Progenitor cell of endocrine pancreas (in vitro differentiated cells): ENCODE data around the gene P2RX6. TPM values are rescaled to one million over a fixed set of nuclear protein-coding genes. Genes with fewer than 3 reads are reported as not detected.

Experiments
- DNase-seq: peaks from one replicate; pipeline ENCODE4 v3.0.0; 2021; ENCODE audit warnings: low spot score; ENCODE audit not compliant: unreplicated experiment
- H3K27ac Mint-ChIP-seq: 2 replicates; pipeline ENCODE4 v1.8.0; 2021; ENCODE audit warnings: mild to moderate bottlenecking, moderate library complexity, mixed read lengths
- H3K27me3 Mint-ChIP-seq: 2 replicates; pipeline ENCODE4 v1.8.0; 2021; ENCODE audit warnings: mixed read lengths
- H3K36me3 Mint-ChIP-seq: 2 replicates; pipeline ENCODE4 v1.8.0; 2022; ENCODE audit warnings: mixed read lengths; ENCODE audit not compliant: insufficient read depth
- H3K4me1 Mint-ChIP-seq: 2 replicates; pipeline ENCODE4 v1.8.0; 2021; ENCODE audit warnings: low read depth, mixed read lengths
- H3K4me3 Mint-ChIP-seq: 2 replicates; pipeline ENCODE4 v1.8.0; 2021; ENCODE audit warnings: low read depth, mild to moderate bottlenecking, moderate library complexity, mixed read lengths
- H3K9me3 Mint-ChIP-seq: 2 replicates; pipeline ENCODE4 v1.8.0; 2021; ENCODE audit warnings: low read depth, mixed read lengths
- total RNA-seq: library from RNA; stranded (reverse); gene quantifications from 2 replicates; pipeline ENCODE4 v1.2.1, GENCODE V29; 2021
- TF ChIP-seq, protein P1 (sequence below): fragments of 200-600 bp; sonication (generic); IDR thresholded peaks from one replicate; pipeline ENCODE4 v1.5.0; 2021; ENCODE audit warnings: antibody characterized with exemption, mild to moderate bottlenecking; ENCODE audit not compliant: unreplicated experiment

Gene P2RX6
- total RNA-seq, 1 donor from 2014 or later, result 0.57 TPM

GRCh38 chr22:20997536-20998257 lies 17.3 kb upstream of the P2RX6 start:
- Mint-ChIP-seq H3K36me3 (no peaks in the 10 kb centered on the region), H3K27ac (no peak overlapping the region), H3K27me3 (no peaks in the 10 kb centered on the region), H3K4me3 (no peak overlapping the region), H3K9me3 (no peaks in the 10 kb centered on the region), H3K4me1 (peaks cover 9% of the 10 kb centered on the region)
- no peak for DNase-seq
- TF ChIP-seq, protein P1, sequence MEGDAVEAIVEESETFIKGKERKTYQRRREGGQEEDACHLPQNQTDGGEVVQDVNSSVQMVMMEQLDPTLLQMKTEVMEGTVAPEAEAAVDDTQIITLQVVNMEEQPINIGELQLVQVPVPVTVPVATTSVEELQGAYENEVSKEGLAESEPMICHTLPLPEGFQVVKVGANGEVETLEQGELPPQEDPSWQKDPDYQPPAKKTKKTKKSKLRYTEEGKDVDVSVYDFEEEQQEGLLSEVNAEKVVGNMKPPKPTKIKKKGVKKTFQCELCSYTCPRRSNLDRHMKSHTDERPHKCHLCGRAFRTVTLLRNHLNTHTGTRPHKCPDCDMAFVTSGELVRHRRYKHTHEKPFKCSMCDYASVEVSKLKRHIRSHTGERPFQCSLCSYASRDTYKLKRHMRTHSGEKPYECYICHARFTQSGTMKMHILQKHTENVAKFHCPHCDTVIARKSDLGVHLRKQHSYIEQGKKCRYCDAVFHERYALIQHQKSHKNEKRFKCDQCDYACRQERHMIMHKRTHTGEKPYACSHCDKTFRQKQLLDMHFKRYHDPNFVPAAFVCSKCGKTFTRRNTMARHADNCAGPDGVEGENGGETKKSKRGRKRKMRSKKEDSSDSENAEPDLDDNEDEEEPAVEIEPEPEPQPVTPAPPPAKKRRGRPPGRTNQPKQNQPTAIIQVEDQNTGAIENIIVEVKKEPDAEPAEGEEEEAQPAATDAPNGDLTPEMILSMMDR, result no peak

- peak overlapping the region; percentile 26 for H3K4me3 Mint-ChIP-seq
- no peaks in the 10 kb centered on the region for H3K27me3 Mint-ChIP-seq
- DNase-seq, result no peak
- H3K36me3 Mint-ChIP-seq, result no peaks in the 10 kb centered on the region
- TF ChIP-seq, protein P1, result no peak
- no peak overlapping the region for H3K27ac Mint-ChIP-seq
- H3K4me1 Mint-ChIP-seq, result peaks cover 15% of the 10 kb centered on the region
- no peaks in the 10 kb centered on the region for H3K9me3 Mint-ChIP-seq
Measured at GRCh38 chr22:20998411-20999336, 16.3 kb upstream of the P2RX6 start.

GRCh38 chr22:20999350-21000206 lies 15.4 kb upstream of the P2RX6 start:
- Mint-ChIP-seq H3K4me3 (no peak overlapping the region), H3K9me3 (no peaks in the 10 kb centered on the region), H3K4me1 (peaks cover 15% of the 10 kb centered on the region), H3K27me3 (no peaks in the 10 kb centered on the region), H3K27ac (no peak overlapping the region), H3K36me3 (no peaks in the 10 kb centered on the region)
- TF ChIP-seq, protein P1, result no peak
- no peak for DNase-seq

DNA sequence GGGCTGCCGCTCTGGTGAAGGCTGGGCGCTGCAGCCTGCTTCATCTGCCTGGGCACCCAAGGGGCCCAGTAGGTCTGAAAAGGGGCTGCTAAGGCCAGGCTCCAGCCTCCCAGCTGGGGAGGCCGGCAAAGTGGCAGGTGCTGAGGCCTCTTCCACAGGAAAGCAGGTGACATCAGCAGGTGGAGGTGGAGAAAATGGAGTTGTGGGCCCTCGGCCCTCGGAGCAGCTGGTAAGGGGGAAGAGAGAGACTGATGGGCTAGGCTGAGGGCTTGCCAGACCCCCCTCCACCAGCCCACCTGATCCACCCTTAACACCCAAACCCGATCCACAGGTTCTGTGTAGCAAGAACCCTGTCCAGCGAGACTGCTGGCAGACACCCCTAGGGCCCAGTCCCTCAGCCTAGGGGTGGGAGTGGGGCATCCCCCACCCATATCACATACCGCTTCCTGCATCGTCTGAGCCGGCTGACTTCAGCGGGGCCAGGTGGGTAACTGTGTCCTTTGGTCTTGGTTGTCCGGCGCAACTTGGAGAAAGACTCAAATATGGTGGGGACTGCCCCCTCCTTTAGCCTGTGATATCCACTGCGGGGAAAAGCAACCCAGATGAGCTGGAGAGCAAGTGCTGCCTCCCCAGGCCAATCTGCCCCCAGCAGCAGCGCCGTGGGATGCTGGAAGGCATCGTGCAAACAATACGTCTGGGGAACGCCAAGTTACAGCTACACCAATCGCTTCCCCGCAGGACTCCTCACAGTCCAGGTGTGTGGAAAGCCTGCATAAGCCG lies 14.6 kb upstream of the P2RX6 start:
- DNase-seq, result no peak
- H3K9me3 Mint-ChIP-seq, result no peaks in the 10 kb centered on the region
- peak overlapping the region; percentile 89 for H3K4me3 Mint-ChIP-seq
- no peak overlapping the region for H3K27ac Mint-ChIP-seq
- H3K4me1 Mint-ChIP-seq, result peaks cover 15% of the 10 kb centered on the region
- H3K36me3 Mint-ChIP-seq, result no peaks in the 10 kb centered on the region
- no peaks in the 10 kb centered on the region for H3K27me3 Mint-ChIP-seq
- TF ChIP-seq, protein P1, result no peak
